ENCODE data around the gene PLA2G4C.
"Not testable (repeated sequence)": the region's sequence is repeated elsewhere in the genome, so short reads cannot be mapped to it uniquely, and the experiment has no call there.

Gene PLA2G4C

GRCh38 chr19:48108997-48109782 is 1.4 kb downstream of the PLA2G4C start:
- FAIRE-seq = no peak

DNA sequence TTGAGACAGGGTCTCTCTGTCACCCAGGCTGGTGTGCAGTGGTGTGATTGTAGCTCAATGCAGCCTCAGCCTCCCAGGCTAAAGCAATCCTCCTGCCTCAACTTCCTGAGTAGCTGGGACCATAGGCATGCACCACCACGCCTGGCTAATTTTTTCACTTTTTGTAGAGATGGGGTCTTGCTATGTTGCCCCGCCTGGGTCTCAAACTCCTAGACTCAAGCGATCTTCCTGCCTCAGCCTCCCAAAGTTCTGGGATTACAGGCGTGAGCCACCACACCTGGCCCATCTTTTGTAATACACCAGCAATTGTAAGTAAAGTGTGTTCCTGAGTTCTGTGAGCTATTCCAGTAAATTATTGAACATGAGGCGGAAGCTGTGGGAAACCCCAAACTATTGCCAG is 6.7 kb downstream of the PLA2G4C start:
- FAIRE-seq = no peak

- no peak for FAIRE-seq
Measured at GRCh38 chr19:48102870-48103751, 7.5 kb downstream of the PLA2G4C start.

GRCh38 chr19:48095612-48096175 is 14.9 kb downstream of the PLA2G4C start:
- FAIRE-seq = no peak

DNA sequence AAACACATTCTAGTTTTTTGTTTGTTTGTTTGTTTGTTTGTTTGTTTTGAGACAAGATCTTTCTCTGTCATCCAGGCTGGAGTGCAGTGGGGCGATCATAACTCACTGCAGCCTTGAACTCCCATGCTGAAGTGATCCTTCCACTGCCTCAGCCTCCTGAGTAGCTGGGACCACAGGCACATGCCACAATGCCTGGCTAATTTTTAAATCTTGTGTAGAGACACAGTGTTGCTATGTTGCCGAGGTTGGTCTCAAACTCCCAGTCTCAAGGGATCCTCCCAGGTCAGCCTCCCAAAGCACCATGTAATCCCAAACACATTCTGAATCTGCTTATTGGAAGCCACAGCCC is 15.8 kb downstream of the PLA2G4C start:
- FAIRE-seq = no peak

GRCh38 chr19:48094129-48094854 is 16.3 kb downstream of the PLA2G4C start:
- no peak for FAIRE-seq

GRCh38 chr19:48091111-48091718 is 19.4 kb downstream of the PLA2G4C start:
- FAIRE-seq = not testable (repeated sequence)

DNA sequence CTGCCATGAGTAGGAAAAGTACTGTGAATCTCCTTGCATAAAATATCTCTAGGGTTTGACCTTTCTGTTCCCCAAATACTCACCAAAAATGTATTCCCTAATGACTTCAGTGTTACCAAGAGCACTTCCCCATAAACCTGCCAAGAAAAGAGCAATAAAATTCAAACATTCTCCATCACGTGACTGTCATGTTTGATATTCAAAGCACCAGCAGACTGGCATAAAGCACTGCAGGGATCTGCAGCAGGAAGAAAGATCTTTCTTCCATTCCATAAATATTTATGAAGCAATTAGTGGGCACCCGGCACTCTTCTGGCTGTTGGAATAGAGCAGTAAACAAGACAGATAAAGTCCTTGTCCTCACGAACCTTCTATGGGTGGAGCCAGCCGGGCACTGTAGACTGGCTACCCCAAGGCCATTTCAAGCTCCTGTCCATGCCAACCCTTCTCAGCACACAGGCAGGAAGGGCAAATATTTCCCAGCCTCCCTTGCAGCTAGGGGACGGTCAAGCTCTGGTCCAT is 20.3 kb downstream of the PLA2G4C start:
- FAIRE-seq = no peak

- not testable (repeated sequence) for FAIRE-seq
Measured at GRCh38 chr19:48088991-48089390, 21.6 kb downstream of the PLA2G4C start.

GRCh38 chr19:48085904-48086864 is 24.4 kb downstream of the PLA2G4C start:
- no peak for FAIRE-seq

DNA sequence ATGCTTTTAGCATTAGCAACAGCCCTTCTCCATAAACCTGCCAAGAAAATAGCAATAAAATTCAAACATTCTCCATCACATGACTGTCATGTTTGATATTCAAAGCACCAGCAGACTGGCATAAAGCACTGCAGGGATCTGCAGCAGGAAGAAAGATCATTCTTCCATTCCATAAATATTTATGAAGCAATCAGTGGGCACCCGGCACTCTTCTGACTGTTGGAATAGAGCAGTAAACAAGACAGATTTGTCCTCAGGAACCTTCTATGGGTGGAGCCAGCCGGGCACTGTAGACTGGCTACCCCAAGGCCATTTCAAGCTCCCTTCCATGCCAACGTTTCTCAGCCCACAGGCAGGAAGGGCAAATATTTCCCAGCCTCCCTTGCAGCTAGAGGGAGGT is 25.5 kb downstream of the PLA2G4C start:
- no peak for FAIRE-seq

DNA sequence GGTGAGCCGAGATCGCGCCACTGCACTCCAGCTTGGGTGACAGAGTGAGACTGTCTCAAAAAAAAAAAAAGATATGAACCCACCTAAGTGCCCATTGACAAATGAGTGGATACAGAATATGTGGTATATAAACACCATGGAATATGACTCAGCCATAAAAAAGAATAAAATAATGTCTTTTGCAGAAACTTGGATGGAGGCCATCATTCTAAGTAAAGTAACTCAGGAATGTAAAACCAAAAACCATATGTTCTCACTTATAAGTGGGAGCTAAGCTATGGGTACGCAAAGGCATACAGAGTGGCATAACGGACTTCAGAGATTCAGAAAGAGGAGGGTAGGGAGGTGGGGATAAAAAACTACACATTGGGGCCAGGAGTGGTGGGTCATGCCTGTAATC is 29.5 kb downstream of the PLA2G4C start:
- no peak for FAIRE-seq

DNA sequence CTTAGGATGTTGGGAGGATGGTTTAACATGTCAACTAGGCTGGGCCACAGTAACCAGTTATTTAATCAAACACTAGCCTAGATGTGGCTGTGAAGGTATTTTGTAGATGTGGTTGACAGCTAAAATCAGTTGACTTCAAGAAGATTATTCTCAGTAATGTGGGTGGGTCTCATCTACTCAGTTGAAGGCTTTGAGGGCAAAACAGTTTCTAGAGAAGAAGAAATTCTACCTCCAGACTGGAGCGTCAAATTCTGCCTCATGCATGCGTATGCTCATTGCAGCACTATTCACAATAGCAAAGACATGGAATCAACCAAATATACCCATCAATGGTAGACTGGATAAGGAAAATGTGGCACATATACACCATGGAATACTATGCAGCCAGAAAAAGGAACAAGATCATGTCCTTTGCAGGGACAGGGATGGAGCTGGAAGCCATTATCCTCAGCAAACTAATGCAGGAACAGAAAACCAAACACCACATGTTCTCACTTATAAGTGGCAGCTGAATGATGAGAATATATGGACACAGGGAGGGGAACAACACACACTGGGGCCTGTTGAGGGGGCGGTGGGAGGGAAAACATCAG is 40.3 kb downstream of the PLA2G4C start:
- FAIRE-seq = not testable (repeated sequence)

DNA sequence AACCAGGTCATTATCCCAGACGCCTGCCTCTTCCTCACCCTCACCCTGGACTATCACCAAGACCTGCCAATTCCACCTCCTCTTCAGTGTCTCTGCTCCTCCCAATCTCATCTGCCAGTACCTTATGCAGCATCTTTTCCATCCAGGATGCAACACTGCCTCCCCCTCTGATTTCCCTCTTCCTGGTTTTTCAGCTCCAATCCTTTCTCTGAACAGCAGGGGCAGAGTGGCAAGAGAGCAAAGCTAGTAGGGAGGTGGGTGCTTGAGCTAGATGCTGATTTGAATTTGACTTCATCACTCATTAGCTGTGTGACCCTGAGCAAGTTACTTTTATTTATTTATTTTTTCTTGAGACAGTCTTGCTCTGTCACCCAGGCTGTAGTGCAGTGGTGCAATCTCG is 41.2 kb downstream of the PLA2G4C start:
- FAIRE-seq = no peak

GRCh38 chr19:48064509-48064908 is 46.1 kb downstream of the PLA2G4C start:
- no peak for FAIRE-seq

GRCh38 chr19:48061401-48062344 is 48.9 kb downstream of the PLA2G4C start:
- no peak for FAIRE-seq

DNA sequence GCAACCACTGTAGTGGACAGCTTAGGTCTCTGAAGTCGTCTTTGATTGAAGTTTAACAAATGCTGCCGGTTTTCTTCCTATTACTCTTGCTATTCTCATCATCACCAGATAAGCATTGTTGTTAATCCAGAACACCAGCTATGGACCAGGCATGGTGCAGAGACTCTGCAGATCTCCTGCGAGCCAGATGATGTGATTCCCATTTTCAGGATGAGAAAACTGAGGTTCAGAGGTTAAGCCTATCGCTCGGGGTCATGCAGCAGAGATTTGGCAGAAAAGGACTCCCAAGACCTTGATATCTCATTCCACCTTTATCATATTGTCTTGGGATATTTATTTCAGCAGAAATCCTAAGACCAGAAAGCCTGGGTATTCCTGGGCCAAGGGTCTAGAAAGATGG is 50.2 kb downstream of the PLA2G4C start:
- FAIRE-seq = no peak

GRCh38 chr19:48059331-48059730 is 51.3 kb downstream of the PLA2G4C start:
- no peak for FAIRE-seq

GRCh38 chr19:48053856-48054255 is 56.8 kb downstream of the PLA2G4C start:
- FAIRE-seq = no peak

DNA sequence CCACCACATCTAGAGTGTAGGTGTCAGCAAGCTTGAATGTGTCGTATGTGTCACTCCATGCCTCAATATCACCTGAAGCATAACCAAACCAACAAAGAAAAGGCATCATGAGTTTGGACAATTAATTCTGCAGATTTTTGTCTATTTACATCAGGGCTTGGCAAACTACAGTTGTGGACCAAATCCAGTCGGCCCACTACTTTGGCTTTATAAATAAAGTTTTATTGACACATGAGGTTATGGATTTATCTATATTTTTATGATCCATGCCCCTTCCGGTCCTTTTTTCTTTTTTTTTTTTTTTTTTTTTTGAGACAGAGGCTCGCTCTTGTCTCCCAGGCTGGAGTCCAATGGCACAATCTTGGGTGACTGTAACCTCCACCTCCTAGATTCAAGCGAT is 57.5 kb downstream of the PLA2G4C start:
- FAIRE-seq = no peak

All from TTC549 (cell line).